ENCODE results near the gene PRAMEF17. TPM values are rescaled to one million over a fixed set of nuclear protein-coding genes. Genes with fewer than 3 reads are reported as not detected.
"Not testable (repeated sequence)": the region's sequence is repeated elsewhere in the genome, so short reads cannot be mapped to it uniquely, and the experiment has no call there.

PRAMEF17 gene
- total RNA-seq, 1 donor from 2014 or later: not detected

DNA sequence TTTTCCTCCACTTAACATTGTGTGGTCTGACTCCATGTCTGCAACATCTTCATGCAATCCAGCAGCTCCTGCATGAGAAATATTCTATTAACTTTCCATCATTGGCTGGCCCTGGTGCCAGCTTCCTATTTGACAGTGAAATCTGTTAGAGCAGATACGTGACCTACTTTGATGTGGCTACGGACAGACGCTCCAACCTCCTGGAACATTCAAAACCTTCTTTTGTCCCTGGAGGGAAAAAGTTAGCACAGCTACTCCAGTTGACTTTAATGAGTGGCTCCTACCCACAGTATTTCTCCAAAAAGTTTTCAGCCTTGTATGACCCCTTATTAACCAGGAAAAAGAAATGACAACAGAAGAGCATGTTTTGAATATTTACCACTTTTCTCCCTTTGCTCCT lies 42.8 kb downstream of the PRAMEF17 start:
- Mint-ChIP-seq H3K4me3 (ENCODE audit: unreplicated experiment) (no peak overlapping the region), H3K27me3 (ENCODE audit: low read depth, unreplicated experiment) (no peaks in the 10 kb centered on the region), H3K27ac (ENCODE audit: unreplicated experiment) (no peak overlapping the region), H3K36me3 (ENCODE audit: low read depth, unreplicated experiment) (no peaks in the 10 kb centered on the region), H3K9me3 (ENCODE audit: unreplicated experiment) (peaks cover 10% of the 10 kb centered on the region), H3K4me1 (ENCODE audit: low read depth, unreplicated experiment) (no peaks in the 10 kb centered on the region)
- no peak for FAIRE-seq
- Histone ChIP-seq H2AFZ (ENCODE audit: low read depth, low read length) (no peak overlapping the region), H3K27ac (ENCODE audit: low read depth, low read length) (no peak overlapping the region), H3K79me2 (ENCODE audit: insufficient read depth, low read length) (no peaks in the 10 kb centered on the region), H3K4me3 (ENCODE audit: insufficient read depth, low read depth, low read length) (no peak overlapping the region), H3K9ac (ENCODE audit: low read length) (no peak overlapping the region), H3K36me3 (ENCODE audit: insufficient read depth, low read length) (no peaks in the 10 kb centered on the region), H4K20me1 (ENCODE audit: insufficient read depth, low read length) (no peaks in the 10 kb centered on the region), H3K4me1 (ENCODE audit: insufficient read depth, low read length) (no peaks in the 10 kb centered on the region), H3K4me2 (ENCODE audit: low read length) (no peak overlapping the region), H3K27me3 (ENCODE audit: insufficient read depth, low read length) (no peaks in the 10 kb centered on the region), H3K9me3 (ENCODE audit: insufficient read depth, low read depth, low read length) (peaks cover 2% of the 10 kb centered on the region)
- TF ChIP-seq, protein P1, sequence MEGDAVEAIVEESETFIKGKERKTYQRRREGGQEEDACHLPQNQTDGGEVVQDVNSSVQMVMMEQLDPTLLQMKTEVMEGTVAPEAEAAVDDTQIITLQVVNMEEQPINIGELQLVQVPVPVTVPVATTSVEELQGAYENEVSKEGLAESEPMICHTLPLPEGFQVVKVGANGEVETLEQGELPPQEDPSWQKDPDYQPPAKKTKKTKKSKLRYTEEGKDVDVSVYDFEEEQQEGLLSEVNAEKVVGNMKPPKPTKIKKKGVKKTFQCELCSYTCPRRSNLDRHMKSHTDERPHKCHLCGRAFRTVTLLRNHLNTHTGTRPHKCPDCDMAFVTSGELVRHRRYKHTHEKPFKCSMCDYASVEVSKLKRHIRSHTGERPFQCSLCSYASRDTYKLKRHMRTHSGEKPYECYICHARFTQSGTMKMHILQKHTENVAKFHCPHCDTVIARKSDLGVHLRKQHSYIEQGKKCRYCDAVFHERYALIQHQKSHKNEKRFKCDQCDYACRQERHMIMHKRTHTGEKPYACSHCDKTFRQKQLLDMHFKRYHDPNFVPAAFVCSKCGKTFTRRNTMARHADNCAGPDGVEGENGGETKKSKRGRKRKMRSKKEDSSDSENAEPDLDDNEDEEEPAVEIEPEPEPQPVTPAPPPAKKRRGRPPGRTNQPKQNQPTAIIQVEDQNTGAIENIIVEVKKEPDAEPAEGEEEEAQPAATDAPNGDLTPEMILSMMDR (IDR thresholded peaks at IDR 0.05; ENCODE audit: insufficient read depth, low read depth, low read length): no peak
- no peak for TF ChIP-seq EZH2 (IDR thresholded peaks at IDR 0.05; ENCODE audit: insufficient read depth, low read length)
- no peak for DNase-seq (ENCODE audit: low read depth)

DNA sequence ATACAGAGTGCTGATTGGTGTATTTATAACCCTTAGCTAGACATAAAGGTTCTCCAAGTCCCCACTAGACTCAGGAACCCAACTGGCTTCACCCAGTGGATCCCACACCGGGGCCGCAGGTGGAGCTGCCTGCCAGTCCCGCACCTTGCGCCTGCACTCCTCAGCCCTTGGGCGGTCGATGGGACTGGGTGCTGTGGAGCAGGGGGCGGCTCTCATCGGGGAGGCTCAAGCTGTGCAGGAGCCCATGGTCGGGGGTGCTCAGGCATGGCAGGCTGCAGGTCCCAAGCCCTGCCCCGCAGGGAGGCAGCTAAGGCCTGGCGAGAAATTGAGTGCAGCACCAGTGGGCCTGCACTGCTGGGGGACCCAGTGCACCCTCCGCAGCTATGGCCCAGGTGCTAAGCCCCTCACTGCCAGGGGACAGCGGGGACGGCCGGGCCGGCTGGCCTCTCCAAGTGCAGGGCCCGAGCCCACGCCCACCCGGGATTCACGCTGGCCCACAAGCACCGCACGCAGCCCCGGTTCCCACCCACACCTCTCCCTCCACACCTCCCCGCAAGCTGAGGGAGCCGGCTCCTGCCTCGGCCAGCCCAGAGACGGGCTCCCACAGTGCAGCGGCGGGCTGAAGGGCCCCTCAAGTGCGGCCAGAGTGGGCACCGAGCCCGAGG lies 44.4 kb downstream of the PRAMEF17 start:
- not testable (repeated sequence) for H3K79me2 ChIP-seq (ENCODE audit: insufficient read depth, low read length); H3K27ac ChIP-seq (ENCODE audit: low read depth, low read length); H3K9me3 ChIP-seq (ENCODE audit: insufficient read depth, low read depth, low read length); H3K27me3 Mint-ChIP-seq (ENCODE audit: low read depth, unreplicated experiment); H4K20me1 ChIP-seq (ENCODE audit: insufficient read depth, low read length); H3K36me3 Mint-ChIP-seq (ENCODE audit: low read depth, unreplicated experiment); H3K4me1 Mint-ChIP-seq (ENCODE audit: low read depth, unreplicated experiment); H3K4me3 Mint-ChIP-seq (ENCODE audit: unreplicated experiment); DNase-seq (ENCODE audit: low read depth); H3K27me3 ChIP-seq (ENCODE audit: insufficient read depth, low read length); H3K36me3 ChIP-seq (ENCODE audit: insufficient read depth, low read length); H3K4me2 ChIP-seq (ENCODE audit: low read length); H3K9ac ChIP-seq (ENCODE audit: low read length); FAIRE-seq; H3K27ac Mint-ChIP-seq (ENCODE audit: unreplicated experiment); H3K4me1 ChIP-seq (ENCODE audit: insufficient read depth, low read length); H3K4me3 ChIP-seq (ENCODE audit: insufficient read depth, low read depth, low read length); H2AFZ ChIP-seq (ENCODE audit: low read depth, low read length)
- H3K9me3 Mint-ChIP-seq (ENCODE audit: unreplicated experiment): peaks cover 18% of the 10 kb centered on the region

DNA sequence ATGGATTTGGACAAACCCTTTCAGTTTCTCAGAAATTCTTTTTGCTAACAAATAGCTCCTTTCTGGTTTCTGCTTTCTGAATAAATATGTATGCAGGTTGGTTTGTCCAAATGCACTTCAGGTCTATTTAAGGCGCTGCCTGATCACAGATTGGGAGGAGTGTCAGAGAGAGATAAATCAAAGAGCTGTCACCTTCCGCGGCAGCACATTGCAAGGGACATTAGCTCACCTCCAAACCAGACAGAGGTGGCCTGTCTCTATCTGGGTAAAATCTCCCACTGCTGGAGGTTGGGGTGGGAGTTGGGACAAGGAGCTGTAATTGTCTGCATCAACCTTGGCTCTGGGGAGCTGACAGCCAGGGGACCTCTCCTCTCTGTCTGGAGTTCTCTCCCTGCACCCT lies 46.0 kb downstream of the PRAMEF17 start:
- no peak overlapping the region for H3K27ac ChIP-seq (ENCODE audit: low read depth, low read length)
- no peaks in the 10 kb centered on the region for H4K20me1 ChIP-seq (ENCODE audit: insufficient read depth, low read length)
- no peaks in the 10 kb centered on the region for H3K4me1 Mint-ChIP-seq (ENCODE audit: low read depth, unreplicated experiment)
- no peak for TF ChIP-seq EZH2 (IDR thresholded peaks at IDR 0.05; ENCODE audit: insufficient read depth, low read length)
- TF ChIP-seq, protein P1 (IDR thresholded peaks at IDR 0.05; ENCODE audit: insufficient read depth, low read depth, low read length): no peak
- H3K27me3 Mint-ChIP-seq (ENCODE audit: low read depth, unreplicated experiment): no peaks in the 10 kb centered on the region
- peaks cover 18% of the 10 kb centered on the region for H3K9me3 Mint-ChIP-seq (ENCODE audit: unreplicated experiment)
- no peak for FAIRE-seq
- no peak overlapping the region for H3K9ac ChIP-seq (ENCODE audit: low read length)
- H3K36me3 ChIP-seq (ENCODE audit: insufficient read depth, low read length): no peaks in the 10 kb centered on the region
- H3K27ac Mint-ChIP-seq (ENCODE audit: unreplicated experiment): no peak overlapping the region
- H3K27me3 ChIP-seq (ENCODE audit: insufficient read depth, low read length): no peaks in the 10 kb centered on the region
- peaks cover 2% of the 10 kb centered on the region for H3K9me3 ChIP-seq (ENCODE audit: insufficient read depth, low read depth, low read length)
- H3K79me2 ChIP-seq (ENCODE audit: insufficient read depth, low read length): no peaks in the 10 kb centered on the region
- H3K4me2 ChIP-seq (ENCODE audit: low read length): no peak overlapping the region
- H3K4me1 ChIP-seq (ENCODE audit: insufficient read depth, low read length): no peaks in the 10 kb centered on the region
- H3K36me3 Mint-ChIP-seq (ENCODE audit: low read depth, unreplicated experiment): no peaks in the 10 kb centered on the region
- H2AFZ ChIP-seq (ENCODE audit: low read depth, low read length): no peak overlapping the region
- H3K4me3 Mint-ChIP-seq (ENCODE audit: unreplicated experiment): no peak overlapping the region
- DNase-seq (ENCODE audit: low read depth): no peak
- no peak overlapping the region for H3K4me3 ChIP-seq (ENCODE audit: insufficient read depth, low read depth, low read length)

DNA sequence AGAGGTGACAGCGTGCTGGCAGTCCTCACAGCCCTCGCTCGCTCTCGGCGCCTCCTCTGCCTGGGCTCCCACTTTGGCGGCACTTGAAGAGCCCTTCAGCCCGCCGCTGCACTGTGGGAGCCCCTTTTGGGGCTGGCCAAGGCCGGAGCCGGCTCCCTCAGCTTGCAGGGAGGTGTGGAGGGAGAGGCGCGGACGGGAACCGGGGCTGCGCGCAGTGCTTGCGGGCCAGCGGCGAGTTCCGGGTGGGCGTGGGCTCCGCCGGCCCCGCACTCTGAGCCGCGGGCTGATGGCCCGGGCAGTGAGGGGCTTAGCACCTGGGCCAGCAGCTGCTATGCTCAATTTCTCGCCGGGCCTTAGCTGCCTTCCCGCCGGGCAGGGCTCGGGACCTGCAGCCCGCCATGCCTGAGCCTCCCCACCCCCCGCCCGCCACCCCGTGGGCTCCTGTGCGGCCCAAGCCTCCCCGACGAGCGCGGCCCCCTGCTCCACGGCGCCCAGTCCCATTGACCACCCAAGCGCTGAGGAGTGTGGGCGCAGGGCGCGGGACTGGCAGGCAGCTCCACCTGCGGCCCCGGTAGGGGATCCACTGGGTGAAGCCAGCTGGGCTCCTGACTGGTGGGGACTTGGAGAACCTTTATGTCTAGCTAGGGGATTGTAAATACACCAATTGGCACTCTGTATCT lies 49.8 kb downstream of the PRAMEF17 start:
- peaks cover 12% of the 10 kb centered on the region for H3K9me3 Mint-ChIP-seq (ENCODE audit: unreplicated experiment)
- not testable (repeated sequence) for H3K9me3 ChIP-seq (ENCODE audit: insufficient read depth, low read depth, low read length)

More for the DNA sequence above, 49.8 kb downstream of the PRAMEF17 start:
- not testable (repeated sequence) for H3K79me2 ChIP-seq (ENCODE audit: insufficient read depth, low read length); FAIRE-seq; H2AFZ ChIP-seq (ENCODE audit: low read depth, low read length); H3K4me3 ChIP-seq (ENCODE audit: insufficient read depth, low read depth, low read length); H4K20me1 ChIP-seq (ENCODE audit: insufficient read depth, low read length); H3K36me3 Mint-ChIP-seq (ENCODE audit: low read depth, unreplicated experiment); DNase-seq (ENCODE audit: low read depth); H3K4me2 ChIP-seq (ENCODE audit: low read length); H3K27me3 ChIP-seq (ENCODE audit: insufficient read depth, low read length); H3K4me1 Mint-ChIP-seq (ENCODE audit: low read depth, unreplicated experiment); H3K27me3 Mint-ChIP-seq (ENCODE audit: low read depth, unreplicated experiment); H3K4me1 ChIP-seq (ENCODE audit: insufficient read depth, low read length); H3K27ac Mint-ChIP-seq (ENCODE audit: unreplicated experiment); H3K9ac ChIP-seq (ENCODE audit: low read length); H3K4me3 Mint-ChIP-seq (ENCODE audit: unreplicated experiment); H3K27ac ChIP-seq (ENCODE audit: low read depth, low read length); H3K36me3 ChIP-seq (ENCODE audit: insufficient read depth, low read length)

Data from astrocyte (in vitro differentiated cells and primary cell).